Measurements from ENCODE around the gene CNN2.

Gene CNN2

GRCh38 chr19:1011831-1012333 lies 14.5 kb upstream of the CNN2 start:
- no peak for TF ChIP-seq CTCF (IDR thresholded peaks at IDR 0.05; ENCODE audit: insufficient read depth, low read length)
- TF ChIP-seq SPI1 (IDR thresholded peaks at IDR 0.05; ENCODE audit: borderline replicate concordance, low read depth) = no peak
- TF ChIP-seq POLR2AphosphoS5 (IDR thresholded peaks at IDR 0.05; ENCODE audit: low read depth) = no peak
- TF ChIP-seq REST (IDR thresholded peaks at IDR 0.05; ENCODE audit: insufficient replicate concordance, low read depth) = no peak
- no peak for TF ChIP-seq GABPA (IDR thresholded peaks at IDR 0.05; ENCODE audit: low read depth)
- DNase-seq (ENCODE audit: low read depth in 1 of 2, low spot score in 1 of 2) = no peak
- no peaks in the 10 kb centered on the region for H3K27me3 ChIP-seq (ENCODE audit: insufficient read depth, poor library complexity, severe bottlenecking)
- H3K4me3 ChIP-seq (replicated peaks; ENCODE audit: insufficient read depth, low read length) = no peak overlapping the region
- H3K27ac ChIP-seq (replicated peaks) = no peak overlapping the region

GRCh38 chr19:1012334-1012733 lies 14.1 kb upstream of the CNN2 start:
- Histone ChIP-seq H3K27me3 (ENCODE audit: insufficient read depth, poor library complexity, severe bottlenecking) (no peaks in the 10 kb centered on the region), H3K27ac (replicated peaks) (no peak overlapping the region), H3K4me3 (replicated peaks; ENCODE audit: insufficient read depth, low read length) (no peak overlapping the region)
- DNase-seq (ENCODE audit: low read depth in 1 of 2, low spot score in 1 of 2) = no peak
- TF ChIP-seq CTCF (IDR thresholded peaks at IDR 0.05; ENCODE audit: insufficient read depth, low read length) (no peak), SPI1 (IDR thresholded peaks at IDR 0.05; ENCODE audit: borderline replicate concordance, low read depth) (no peak), REST (IDR thresholded peaks at IDR 0.05; ENCODE audit: insufficient replicate concordance, low read depth) (no peak), POLR2AphosphoS5 (IDR thresholded peaks at IDR 0.05; ENCODE audit: low read depth) (no peak)

- Histone ChIP-seq H3K27me3 (ENCODE audit: insufficient read depth, poor library complexity, severe bottlenecking) (no peaks in the 10 kb centered on the region), H3K27ac (replicated peaks) (no peak overlapping the region), H3K4me3 (replicated peaks; ENCODE audit: insufficient read depth, low read length) (no peak overlapping the region)
- TF ChIP-seq POLR2AphosphoS5 (IDR thresholded peaks at IDR 0.05; ENCODE audit: low read depth) (peak; percentile 34; the same call in 1 of the 2 replicates), SPI1 (IDR thresholded peaks at IDR 0.05; ENCODE audit: borderline replicate concordance, low read depth) (no peak)
- no peak for DNase-seq (ENCODE audit: low read depth in 1 of 2, low spot score in 1 of 2)
Observed at GRCh38 chr19:1013218-1013617, 13.2 kb upstream of the CNN2 start.

- no peak for TF ChIP-seq POLR2AphosphoS5 (IDR thresholded peaks at IDR 0.05; ENCODE audit: low read depth)
- TF ChIP-seq GABPA (IDR thresholded peaks at IDR 0.05; ENCODE audit: low read depth) = no peak
- TF ChIP-seq SPI1 (IDR thresholded peaks at IDR 0.05; ENCODE audit: borderline replicate concordance, low read depth) = no peak
- no peak for TF ChIP-seq REST (IDR thresholded peaks at IDR 0.05; ENCODE audit: insufficient replicate concordance, low read depth)
- TF ChIP-seq CTCF (IDR thresholded peaks at IDR 0.05; ENCODE audit: insufficient read depth, low read length) = no peak
- Histone ChIP-seq H3K27me3 (ENCODE audit: insufficient read depth, poor library complexity, severe bottlenecking) (no peaks in the 10 kb centered on the region), H3K4me3 (replicated peaks; ENCODE audit: insufficient read depth, low read length) (no peak overlapping the region), H3K27ac (replicated peaks) (no peak overlapping the region)
- no peak for DNase-seq (ENCODE audit: low read depth in 1 of 2, low spot score in 1 of 2)
Observed at GRCh38 chr19:1014161-1015060, 12.0 kb upstream of the CNN2 start.

All from HL-60 (cell line).